Esophagus squamous epithelium (tissue), 5 donors: ENCODE results near the gene CLSTN2. TPM values are rescaled to one million over a fixed set of nuclear protein-coding genes. Genes with fewer than 3 reads are reported as not detected.

Experiments
- DNase-seq: peaks from one replicate; lab custom pipeline; 2025; lab: John Stamatoyannopoulos, UW
- H3K27ac ChIP-seq, 4 donors: fragments of 200-600 bp; sonication (generic); one replicate each; pipeline ENCODE4 v1.5.1; 2016 to 2019; ENCODE audit warnings: mild to moderate bottlenecking in 1 of 4
- H3K27me3 ChIP-seq, 4 donors: fragments of 200-600 bp; sonication (generic); 1 replicate in 3 of 4; 2 replicates in 1 of 4; pipeline versions ENCODE4 v1.5.1 to v1.6.0; 2017 to 2021; ENCODE audit warnings: antibody characterized with exemption in 1 of 4
- H3K36me3 ChIP-seq, 3 donors: fragments of 200-600 bp; sonication (generic); one replicate each; pipeline ENCODE4 v1.5.1; 2016 to 2019
- H3K4me1 ChIP-seq, 3 donors: fragments of 200-600 bp; sonication (generic); one replicate each; pipeline ENCODE4 v1.5.1; 2017 to 2019
- H3K4me3 ChIP-seq, 4 donors: fragments of 200-600 bp; sonication (generic); 1 replicate in 3 of 4; 2 replicates in 1 of 4; pipeline ENCODE4 v1.5.1; 2016 to 2019; ENCODE audit warnings: mild to moderate bottlenecking in 2 of 4, moderate library complexity in 1 of 4
- H3K9me3 ChIP-seq, 3 donors: fragments of 200-600 bp; sonication (generic); one replicate each; pipeline ENCODE4 v1.5.1; 2016 to 2019
- POLR2A ChIP-seq, 4 donors: fragments of 450-650 bp; IDR thresholded peaks; one replicate each; pipeline ENCODE4 v1.6.1; 2017; ENCODE audit warnings: antibody characterized with exemption in 4 of 4, mild to moderate bottlenecking in 4 of 4, moderate library complexity in 3 of 4
- WGBS, 2 donors: methylation state at CpG; one replicate each; pipeline ENCODE4 v1.1.5; 2018; 5-methylcytosine and 5-hydroxymethylcytosine counted together
- intact Hi-C: fragments of 100-400 bp; cut with DNase I; formaldehyde crosslinking; loops from one replicate; pipeline ENCODE4 v1.15.0; 2022
- total RNA-seq, 4 donors: library from RNA; depleted of rRNA; stranded (reverse); fragments of >200 nt; gene quantifications; one replicate each; pipeline ENCODE4 v1.1.0, GENCODE V29; 2016
- TF ChIP-seq, protein P1 (sequence below), 6 experiments: fragments of 450-650 bp in 4 of 6; fragments of 200-600 bp in 2 of 6; sonication (generic) in 2 of 6; IDR thresholded peaks; one replicate each; pipeline ENCODE4 v1.5.1; 2016 to 2019; ENCODE audit warnings: antibody characterized with exemption in 6 of 6, mild to moderate bottlenecking in 4 of 6, moderate library complexity in 4 of 6
- donor health status: DM: yes; HTN: yes; CAD: no.

Gene CLSTN2
- total RNA-seq, 4 donors from 2014 or later, result 0.53 to 5.0 (median 3.1) TPM

DNA sequence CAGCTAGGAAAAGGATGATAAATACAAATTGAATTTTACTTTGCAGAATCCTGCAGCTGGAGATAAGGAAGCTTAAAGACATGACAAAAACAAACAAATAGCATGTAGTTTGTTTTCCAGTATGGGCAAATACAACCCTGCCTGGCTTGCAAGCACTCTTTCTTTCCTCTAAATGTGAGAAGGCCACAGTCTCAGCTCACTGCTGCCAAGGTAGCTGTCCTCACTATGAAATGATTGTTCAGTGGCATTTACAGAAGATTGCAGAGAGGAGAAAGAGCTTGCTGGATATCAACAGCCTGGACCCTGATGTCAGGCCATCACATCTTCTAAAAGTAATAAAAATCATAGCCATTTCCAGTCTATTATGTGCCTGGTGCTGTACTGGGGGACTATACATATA, 262.0 kb downstream of the CLSTN2 start:
- TF ChIP-seq, protein P1, sequence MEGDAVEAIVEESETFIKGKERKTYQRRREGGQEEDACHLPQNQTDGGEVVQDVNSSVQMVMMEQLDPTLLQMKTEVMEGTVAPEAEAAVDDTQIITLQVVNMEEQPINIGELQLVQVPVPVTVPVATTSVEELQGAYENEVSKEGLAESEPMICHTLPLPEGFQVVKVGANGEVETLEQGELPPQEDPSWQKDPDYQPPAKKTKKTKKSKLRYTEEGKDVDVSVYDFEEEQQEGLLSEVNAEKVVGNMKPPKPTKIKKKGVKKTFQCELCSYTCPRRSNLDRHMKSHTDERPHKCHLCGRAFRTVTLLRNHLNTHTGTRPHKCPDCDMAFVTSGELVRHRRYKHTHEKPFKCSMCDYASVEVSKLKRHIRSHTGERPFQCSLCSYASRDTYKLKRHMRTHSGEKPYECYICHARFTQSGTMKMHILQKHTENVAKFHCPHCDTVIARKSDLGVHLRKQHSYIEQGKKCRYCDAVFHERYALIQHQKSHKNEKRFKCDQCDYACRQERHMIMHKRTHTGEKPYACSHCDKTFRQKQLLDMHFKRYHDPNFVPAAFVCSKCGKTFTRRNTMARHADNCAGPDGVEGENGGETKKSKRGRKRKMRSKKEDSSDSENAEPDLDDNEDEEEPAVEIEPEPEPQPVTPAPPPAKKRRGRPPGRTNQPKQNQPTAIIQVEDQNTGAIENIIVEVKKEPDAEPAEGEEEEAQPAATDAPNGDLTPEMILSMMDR (IDR thresholded peaks at IDR 0.05), result no peak
- no peak for TF ChIP-seq POLR2A (IDR thresholded peaks at IDR 0.05)
- Histone ChIP-seq H3K27me3 (no peaks in the 10 kb centered on the region), H3K36me3 (no peaks in the 10 kb centered on the region), H3K27ac (no peak overlapping the region), H3K9me3 (no peaks in the 10 kb centered on the region), H3K4me1 (no peaks in the 10 kb centered on the region), H3K4me3 (no peak overlapping the region)
- intact Hi-C loops, result no loop called here
- DNase-seq, result no peak

DNA sequence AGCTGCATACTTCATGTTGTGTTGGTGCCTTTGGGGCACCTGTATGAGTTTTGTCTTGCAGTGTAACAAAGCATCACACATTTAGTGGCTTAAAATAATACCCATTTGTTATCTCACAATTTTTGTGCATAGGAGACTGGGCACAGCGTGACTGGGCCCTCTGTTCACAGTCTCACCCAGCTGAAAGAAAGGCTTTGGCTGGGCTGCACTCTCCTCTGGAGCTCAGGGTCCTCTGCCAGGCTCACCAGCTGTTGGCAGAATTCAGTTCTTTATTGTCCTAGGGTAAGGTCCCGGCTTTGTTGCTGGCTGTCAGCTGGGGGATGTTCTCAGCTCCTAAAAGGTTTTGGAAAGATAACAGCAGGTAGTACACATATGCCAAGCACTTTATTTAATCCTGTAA, 263.3 kb downstream of the CLSTN2 start:
- no peak overlapping the region for H3K27ac ChIP-seq
- H3K4me1 ChIP-seq, result no peaks in the 10 kb centered on the region
- no peak for DNase-seq
- intact Hi-C loops, result no loop called here
- no peaks in the 10 kb centered on the region for H3K27me3 ChIP-seq
- H3K36me3 ChIP-seq, result no peaks in the 10 kb centered on the region
- H3K9me3 ChIP-seq, result no peaks in the 10 kb centered on the region
- WGBS, 2 donors, result 83 to 100% methylated on average over 1 of the region's 2 CpGs
- no peak overlapping the region for H3K4me3 ChIP-seq
- no peak for TF ChIP-seq POLR2A (IDR thresholded peaks at IDR 0.05)
- TF ChIP-seq, protein P1 (IDR thresholded peaks at IDR 0.05), result no peak

DNA sequence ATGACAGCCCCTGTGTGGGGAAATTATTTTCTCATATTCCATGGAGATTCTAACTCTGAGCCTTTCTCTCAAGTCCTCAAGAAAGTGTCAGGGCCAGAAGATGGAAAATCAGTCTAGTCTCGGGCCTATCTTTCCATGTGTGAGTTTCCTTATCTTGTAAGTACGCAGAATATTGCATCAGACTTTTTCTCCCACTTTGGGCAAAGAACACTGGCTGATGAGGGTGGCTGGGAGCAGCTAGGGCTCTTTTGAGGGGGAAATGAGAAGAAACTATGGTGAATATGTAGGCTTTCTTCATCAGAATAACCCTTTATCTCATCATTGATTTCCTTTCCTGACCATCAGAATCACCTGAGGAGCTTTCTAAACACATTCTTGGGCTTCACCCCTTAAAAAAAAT, 264.0 kb downstream of the CLSTN2 start:
- Histone ChIP-seq H3K4me1 (no peaks in the 10 kb centered on the region), H3K4me3 (no peak overlapping the region), H3K27ac (no peak overlapping the region), H3K27me3 (no peaks in the 10 kb centered on the region), H3K36me3 (no peaks in the 10 kb centered on the region), H3K9me3 (no peaks in the 10 kb centered on the region)
- TF ChIP-seq POLR2A (IDR thresholded peaks at IDR 0.05), result no peak
- TF ChIP-seq, protein P1 (IDR thresholded peaks at IDR 0.05), result no peak
- intact Hi-C loops, result no loop called here
- 82 to 87% methylated on average over 2 of the region's 2 CpGs for WGBS, 2 donors
- DNase-seq, result no peak

DNA sequence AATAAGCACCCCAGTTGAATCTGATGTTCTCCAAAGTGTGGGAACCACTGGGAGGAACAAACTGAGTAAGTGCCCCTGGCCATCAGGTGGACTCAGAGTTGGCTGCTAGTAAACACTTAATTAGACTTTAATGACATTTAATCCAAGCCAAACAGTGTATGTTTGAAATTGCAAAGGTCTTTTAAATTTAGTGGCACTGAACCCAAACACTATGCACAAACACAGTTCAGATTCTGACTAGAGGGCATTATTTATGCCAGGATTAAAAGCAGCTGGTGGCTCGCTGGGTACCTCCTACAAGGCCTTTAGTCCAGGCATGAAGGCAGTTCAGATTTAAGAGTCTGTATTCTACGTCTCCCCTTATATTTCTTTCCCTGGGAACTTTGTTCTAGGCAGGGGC, 264.8 kb downstream of the CLSTN2 start:
- intact Hi-C loops, result no loop called here
- DNase-seq, result no peak
- H3K36me3 ChIP-seq, result no peaks in the 10 kb centered on the region
- TF ChIP-seq, protein P1 (IDR thresholded peaks at IDR 0.05), result no peak
- TF ChIP-seq POLR2A (IDR thresholded peaks at IDR 0.05), result no peak
- H3K27ac ChIP-seq, result no peak overlapping the region
- H3K9me3 ChIP-seq, result no peaks in the 10 kb centered on the region
- no peaks in the 10 kb centered on the region for H3K27me3 ChIP-seq
- no peaks in the 10 kb centered on the region for H3K4me1 ChIP-seq
- no peak overlapping the region for H3K4me3 ChIP-seq
- 66 to 89% methylated on average over 2 of the region's 2 CpGs for WGBS, 2 donors

DNA sequence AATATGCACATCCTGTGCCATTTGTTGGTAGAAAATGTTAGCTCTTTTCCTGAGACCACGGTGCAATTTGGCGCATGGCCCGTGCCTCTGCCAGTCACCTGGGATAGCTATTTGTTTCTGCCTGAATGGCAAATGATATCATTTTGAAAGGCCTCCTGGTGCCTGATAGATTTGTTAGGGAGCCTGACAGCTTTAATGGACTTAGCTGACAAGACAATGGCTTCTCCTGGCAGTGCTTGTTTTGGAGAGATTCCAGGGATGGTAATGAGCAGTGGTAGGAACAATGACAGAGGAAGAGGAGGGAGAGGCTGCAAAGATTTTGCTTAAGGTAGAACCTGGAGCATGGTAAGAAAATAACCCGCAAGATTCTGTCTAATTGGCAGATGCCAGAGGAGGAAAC, 268.5 kb downstream of the CLSTN2 start:
- TF ChIP-seq POLR2A (IDR thresholded peaks at IDR 0.05), result no peak
- TF ChIP-seq, protein P1 (IDR thresholded peaks at IDR 0.05), result no peak
- Histone ChIP-seq H3K36me3 (no peaks in the 10 kb centered on the region), H3K9me3 (no peaks in the 10 kb centered on the region), H3K4me3 (no peak overlapping the region), H3K27ac (no peak overlapping the region), H3K4me1 (no peaks in the 10 kb centered on the region), H3K27me3 (no peaks in the 10 kb centered on the region)
- intact Hi-C loops, result no loop called here
- no peak for DNase-seq
- WGBS, 2 donors, result 50 to 67% methylated on average over 4 of the region's 4 CpGs
